ENCODE measurements around the gene FDXACB1. TPM values are rescaled to one million over a fixed set of nuclear protein-coding genes. Genes with fewer than 3 reads are reported as not detected.

Gene FDXACB1, protein sequence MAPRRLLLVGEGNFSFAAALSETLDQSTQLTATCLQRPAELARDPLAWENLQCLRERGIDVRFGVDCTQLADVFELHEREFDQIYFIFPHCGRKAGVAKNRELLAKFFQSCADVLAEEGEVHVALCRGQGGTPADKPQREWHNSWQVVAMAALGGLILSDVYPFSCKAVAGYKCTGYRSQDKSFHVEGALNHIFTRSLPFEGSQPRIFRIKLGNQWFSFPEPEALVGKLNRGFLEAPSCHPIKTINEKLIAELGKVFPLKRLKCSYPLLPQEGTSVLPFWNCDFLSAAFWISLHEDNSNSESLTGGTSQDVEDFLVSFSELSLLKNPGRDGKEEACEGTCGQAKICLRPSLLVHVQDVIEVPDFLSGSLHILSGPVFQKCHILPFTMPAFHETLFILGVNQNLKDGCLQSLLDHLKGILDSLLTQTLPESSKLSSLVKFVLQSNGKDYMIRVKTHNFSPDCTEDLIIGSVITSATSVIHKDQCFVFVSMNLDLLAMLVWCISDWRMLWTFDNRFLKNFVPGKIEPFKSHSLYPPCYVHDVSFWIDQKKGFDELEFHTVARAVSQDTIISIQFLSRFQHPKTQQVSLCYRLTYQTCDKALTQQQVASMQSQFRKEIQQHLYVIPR
- 7.9 and 9.4 TPM in 2 replicates for total RNA-seq

DNA sequence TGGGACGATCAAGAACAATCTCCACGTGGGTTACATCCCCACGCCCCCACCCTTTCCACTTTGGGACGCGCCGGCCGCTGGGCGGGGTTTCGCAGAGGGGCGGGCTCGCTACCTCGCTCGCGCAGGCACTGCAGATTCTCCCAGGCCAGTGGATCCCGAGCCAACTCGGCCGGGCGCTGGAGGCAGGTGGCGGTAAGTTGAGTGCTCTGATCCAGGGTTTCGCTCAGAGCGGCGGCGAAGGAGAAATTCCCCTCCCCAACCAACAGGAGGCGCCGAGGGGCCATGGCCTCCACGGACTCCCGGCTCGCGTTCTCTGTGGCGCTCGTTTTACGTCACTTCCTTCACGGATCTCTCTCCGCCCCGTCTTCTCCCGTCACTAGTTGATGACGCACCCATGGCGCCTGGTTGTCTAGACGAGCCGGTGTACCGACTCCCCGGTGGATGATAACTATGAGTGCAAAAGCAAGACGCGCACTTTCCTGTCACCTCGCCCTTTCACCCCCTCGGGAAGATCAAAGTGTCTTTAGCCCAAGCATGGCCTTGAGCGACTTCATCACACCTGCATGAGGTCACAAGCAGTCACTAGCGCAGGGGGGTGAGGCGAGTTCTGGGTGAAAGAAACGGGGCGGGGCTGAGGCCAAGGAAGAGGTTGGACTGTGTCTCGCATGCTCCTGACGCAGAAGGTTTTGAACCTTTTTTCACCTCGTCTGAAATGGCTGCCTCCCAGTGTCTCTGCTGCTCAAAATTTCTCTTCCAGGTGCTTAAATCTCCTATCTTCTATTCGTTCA is at the start of gene FDXACB1, which contains the start of gene CFAP68:
Gene FDXACB1 (minus strand): TSS at position 317 of the 788 bp plus-strand sequence. CDS start 33 bp downstream, at position 284.
Gene CFAP68 (plus strand): TSS at position 693 of the 788 bp plus-strand sequence. CDS start 20 bp downstream, at position 713.
- Mint-ChIP-seq H3K27ac (peak within 1 kb of the TSS; percentile 100), H3K36me3 (ENCODE audit: low read depth) (peaks cover 14% of the 10 kb centered on the region), H3K4me3 (peak within 1 kb of the TSS; percentile 94), H3K9me3 (no peaks in the 10 kb centered on the region), H3K4me1 (ENCODE audit: low read depth) (peaks cover 26% of the 10 kb centered on the region), H3K27me3 (ENCODE audit: insufficient read depth) (peaks cover 2% of the 10 kb centered on the region)
- DNase-seq (ENCODE audit: low spot score) = peak; percentile 92
- intact Hi-C loops (cut with micrococcal nuclease) = loop anchor here (1.0 to 10.0 kb wide), 13 partner anchors 8 to 1893 kb away; partner anchors contain the start of genes ALG9, BCO2, DLAT and NKAPD1

DNA sequence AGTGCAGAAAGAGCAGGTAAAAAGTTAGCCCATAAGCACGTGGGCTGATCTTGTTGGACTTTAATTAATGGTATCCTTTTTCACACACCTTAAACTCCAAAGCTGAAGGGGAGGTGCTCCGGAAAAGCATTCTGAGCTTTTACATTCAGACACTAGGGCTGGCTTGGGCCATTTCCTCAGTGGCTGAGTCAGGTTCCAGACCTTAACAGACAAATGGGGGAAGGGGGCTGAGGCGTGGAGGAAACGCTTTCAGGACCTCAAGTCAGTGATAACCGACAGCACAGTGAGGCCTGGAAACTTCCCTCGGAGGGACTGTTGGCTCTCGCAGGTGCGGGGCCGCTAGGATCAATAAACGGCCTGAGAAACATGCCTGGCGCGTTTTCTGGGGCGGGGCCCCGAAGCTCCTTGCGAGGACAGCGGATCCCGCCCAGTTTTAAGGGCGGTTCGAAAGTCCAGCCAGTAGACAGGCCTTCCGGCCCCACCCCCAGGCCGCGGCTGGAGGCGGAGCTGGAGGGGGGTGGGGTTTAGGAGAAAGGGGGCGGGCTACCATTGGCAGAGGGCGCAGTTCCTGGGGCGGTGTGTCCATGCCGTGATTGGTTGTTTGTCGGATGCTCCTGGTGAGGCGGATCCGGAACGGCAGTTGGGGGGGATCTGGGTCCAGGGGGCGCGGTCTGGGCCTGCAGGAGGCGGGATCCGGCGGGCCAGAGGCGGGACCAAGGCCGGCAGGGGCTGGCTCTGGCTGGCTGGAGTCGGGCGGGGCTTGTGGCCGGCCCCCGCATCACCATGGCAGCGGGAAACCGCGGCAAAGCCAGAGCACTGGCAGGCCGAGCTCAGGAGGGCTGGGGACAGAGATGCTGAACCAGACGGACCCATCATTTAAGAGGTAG is 47.8 kb upstream of the FDXACB1 start:
- Mint-ChIP-seq H3K9me3 (no peaks in the 10 kb centered on the region), H3K4me3 (peak overlapping the region; percentile 82), H3K27me3 (ENCODE audit: insufficient read depth) (peaks cover 18% of the 10 kb centered on the region), H3K27ac (peak overlapping the region; percentile 89), H3K36me3 (ENCODE audit: low read depth) (no peaks in the 10 kb centered on the region), H3K4me1 (ENCODE audit: low read depth) (peaks cover 17% of the 10 kb centered on the region)
- peak; percentile 93 for DNase-seq (ENCODE audit: low spot score)
- intact Hi-C loops (cut with micrococcal nuclease) = loop anchor here (1.0 to 5.0 kb wide), 12 partner anchors 18 to 1386 kb away; partner anchors contain the start of genes ALG9, BCO2, CFAP68 and DLAT

DNA sequence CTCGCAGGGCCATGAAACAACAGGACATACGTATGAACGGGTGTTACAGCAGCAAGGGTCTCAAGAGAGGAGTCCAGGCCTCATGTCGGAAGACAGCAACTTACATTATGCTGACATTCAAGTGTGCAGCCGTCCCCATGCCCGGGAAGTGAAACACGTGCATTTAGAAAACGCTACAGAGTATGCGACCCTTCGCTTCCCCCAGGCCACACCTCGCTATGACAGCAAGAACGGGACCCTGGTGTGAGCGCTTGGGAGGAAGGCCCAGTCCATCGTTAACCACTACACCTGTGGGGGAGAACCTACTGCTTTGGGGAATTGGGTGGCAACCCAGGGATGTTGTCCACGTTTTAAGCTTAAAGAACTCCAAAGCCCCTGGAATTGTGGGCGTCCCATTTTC is 47.0 kb upstream of the FDXACB1 start:
- no peak for DNase-seq (ENCODE audit: low spot score)
- H3K27me3 Mint-ChIP-seq (ENCODE audit: insufficient read depth) = peaks cover 22% of the 10 kb centered on the region
- peak overlapping the region; percentile 68 for H3K4me3 Mint-ChIP-seq
- no peaks in the 10 kb centered on the region for H3K36me3 Mint-ChIP-seq (ENCODE audit: low read depth)
- intact Hi-C loops (cut with micrococcal nuclease) = loop anchor here (1.0 to 5.0 kb wide), 8 partner anchors 19 to 1386 kb away; partner anchors contain the start of genes ALG9, BCO2, CFAP68 and FDXACB1
- H3K9me3 Mint-ChIP-seq = no peaks in the 10 kb centered on the region
- peak overlapping the region; percentile 50 for H3K27ac Mint-ChIP-seq
- H3K4me1 Mint-ChIP-seq (ENCODE audit: low read depth) = peaks cover 17% of the 10 kb centered on the region

DNA sequence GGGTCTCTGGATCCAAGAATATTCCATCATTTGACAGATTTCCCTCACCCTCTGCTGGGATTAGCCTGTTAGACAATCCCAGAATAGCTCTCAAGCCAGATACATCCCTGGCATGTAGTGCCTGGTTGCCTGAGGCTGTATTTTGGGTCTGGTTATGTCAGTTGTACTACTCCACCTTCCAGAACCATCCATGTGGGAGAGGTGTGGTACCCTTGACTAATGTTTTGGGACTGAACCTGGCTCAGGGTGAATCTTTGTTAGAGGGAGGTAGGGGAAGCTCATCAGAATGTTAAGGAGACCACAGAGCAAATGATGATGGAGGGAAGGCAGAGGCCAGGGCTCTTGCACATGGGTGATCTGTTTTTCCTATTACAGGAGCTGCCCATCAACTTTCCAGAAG is 45.0 kb upstream of the FDXACB1 start:
- Mint-ChIP-seq H3K36me3 (ENCODE audit: low read depth) (no peaks in the 10 kb centered on the region), H3K27ac (no peak overlapping the region), H3K4me1 (ENCODE audit: low read depth) (peaks cover 17% of the 10 kb centered on the region), H3K9me3 (no peaks in the 10 kb centered on the region), H3K27me3 (ENCODE audit: insufficient read depth) (peaks cover 19% of the 10 kb centered on the region), H3K4me3 (no peak overlapping the region)
- intact Hi-C loops (cut with micrococcal nuclease) = no loop called here
- no peak for DNase-seq (ENCODE audit: low spot score)

DNA sequence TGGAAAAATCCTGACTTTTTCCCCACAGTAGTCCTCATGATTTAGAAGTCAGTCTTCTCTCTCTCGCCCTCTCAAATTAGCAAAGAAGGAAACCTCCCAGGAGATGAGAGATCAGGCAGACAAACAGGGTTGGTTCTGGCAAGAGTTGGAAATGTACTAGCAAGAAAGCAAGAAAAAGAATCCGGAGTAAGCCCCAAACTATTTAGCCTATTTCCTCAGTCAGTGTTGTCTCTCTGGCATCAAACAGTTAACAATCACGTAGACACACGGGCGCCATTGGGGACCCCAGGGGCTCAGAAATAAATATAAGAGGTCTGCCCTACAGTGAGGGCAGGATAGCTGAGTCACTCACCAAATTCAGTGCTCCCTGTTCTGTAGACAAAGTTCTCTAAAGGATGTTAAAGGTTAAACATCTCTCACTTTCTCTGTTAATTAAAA is 44.4 kb upstream of the FDXACB1 start:
- Mint-ChIP-seq H3K4me1 (ENCODE audit: low read depth) (peaks cover 17% of the 10 kb centered on the region), H3K27me3 (ENCODE audit: insufficient read depth) (peaks cover 19% of the 10 kb centered on the region), H3K27ac (no peak overlapping the region), H3K9me3 (no peaks in the 10 kb centered on the region), H3K36me3 (ENCODE audit: low read depth) (no peaks in the 10 kb centered on the region), H3K4me3 (no peak overlapping the region)
- intact Hi-C loops (cut with micrococcal nuclease) = no loop called here
- no peak for DNase-seq (ENCODE audit: low spot score)

DNA sequence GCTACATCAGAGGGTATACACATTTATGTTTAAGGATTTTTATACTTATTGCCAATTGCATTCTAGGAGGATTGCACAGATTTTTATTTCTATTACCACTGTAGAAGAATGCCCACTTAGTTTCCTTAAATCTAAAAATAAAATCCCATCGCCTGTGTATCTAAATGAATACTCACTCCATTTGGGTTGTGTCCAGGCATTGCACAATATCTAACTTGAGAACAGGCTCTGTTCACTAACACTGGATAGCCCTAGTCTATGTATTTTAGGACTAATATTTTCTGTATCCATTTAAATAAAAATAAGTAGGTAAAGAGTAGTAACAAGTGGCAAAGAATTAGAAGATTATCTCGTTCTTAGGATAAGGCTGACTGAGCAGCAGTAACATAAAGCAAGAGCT is 43.8 kb upstream of the FDXACB1 start:
- H3K36me3 Mint-ChIP-seq (ENCODE audit: low read depth) = no peaks in the 10 kb centered on the region
- H3K27ac Mint-ChIP-seq = no peak overlapping the region
- intact Hi-C loops (cut with micrococcal nuclease) = no loop called here
- peaks cover 19% of the 10 kb centered on the region for H3K27me3 Mint-ChIP-seq (ENCODE audit: insufficient read depth)
- H3K9me3 Mint-ChIP-seq = no peaks in the 10 kb centered on the region
- H3K4me1 Mint-ChIP-seq (ENCODE audit: low read depth) = peaks cover 17% of the 10 kb centered on the region
- DNase-seq (ENCODE audit: low spot score) = no peak
- no peak overlapping the region for H3K4me3 Mint-ChIP-seq

DNA sequence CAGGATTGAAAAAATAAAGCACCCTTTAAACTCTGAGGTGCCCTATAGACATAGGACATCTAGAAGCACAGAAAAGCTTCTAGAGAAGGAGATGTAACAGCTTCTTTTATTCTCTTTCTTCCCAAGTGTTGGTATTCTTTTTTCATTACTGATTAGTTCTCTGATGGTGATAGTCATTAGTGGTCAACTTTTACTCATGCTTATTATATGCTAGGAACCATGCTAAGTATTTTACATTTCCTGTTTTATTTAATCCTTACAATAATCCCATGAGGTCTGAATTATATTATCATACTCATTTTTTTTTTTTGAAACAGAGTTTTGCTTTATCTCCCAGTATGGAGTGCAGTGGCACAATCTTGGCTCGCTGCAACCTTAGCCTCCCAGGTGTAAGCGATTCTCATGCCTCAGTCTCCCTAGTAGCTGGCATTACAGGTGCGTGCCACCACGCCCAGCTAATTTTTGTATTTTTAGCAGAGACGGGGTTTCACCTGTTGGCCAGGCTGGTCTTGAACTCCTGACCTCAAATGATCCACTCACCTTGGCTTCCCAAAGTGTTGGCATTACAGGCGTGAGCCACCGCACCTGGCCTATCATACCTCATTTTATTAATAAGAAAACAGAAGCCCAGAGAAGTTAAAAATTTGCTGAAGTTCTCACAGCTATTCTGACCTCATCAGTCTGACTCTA is 42.7 kb upstream of the FDXACB1 start:
- H3K27ac Mint-ChIP-seq = no peak overlapping the region
- peaks cover 11% of the 10 kb centered on the region for H3K4me1 Mint-ChIP-seq (ENCODE audit: low read depth)
- no peaks in the 10 kb centered on the region for H3K9me3 Mint-ChIP-seq
- no peak for DNase-seq (ENCODE audit: low spot score)
- no peak overlapping the region for H3K4me3 Mint-ChIP-seq
- H3K36me3 Mint-ChIP-seq (ENCODE audit: low read depth) = no peaks in the 10 kb centered on the region
- intact Hi-C loops (cut with micrococcal nuclease) = loop anchor here (2.0 kb wide), 1 partner anchor 23 kb away; no protein-coding TSS in a partner anchor
- peaks cover 19% of the 10 kb centered on the region for H3K27me3 Mint-ChIP-seq (ENCODE audit: insufficient read depth)

DNA sequence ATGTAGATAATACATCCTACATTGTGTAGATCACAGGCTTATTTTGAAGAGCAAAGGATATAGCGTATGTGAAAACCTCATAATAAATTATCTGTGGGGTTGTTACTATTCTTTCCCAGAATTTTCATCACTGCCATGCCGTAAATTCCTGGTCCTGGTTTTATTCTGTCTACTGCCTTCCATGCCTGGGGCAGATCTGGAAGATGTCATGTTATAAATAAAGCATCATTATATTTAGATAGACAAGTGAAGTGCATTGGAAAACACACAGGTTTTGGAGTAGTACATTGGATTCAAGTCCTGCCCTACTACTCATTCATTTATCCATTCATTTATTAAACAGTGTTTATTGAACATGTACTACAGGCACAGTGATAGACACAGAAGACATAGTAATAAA is 41.9 kb upstream of the FDXACB1 start:
- peaks cover 25% of the 10 kb centered on the region for H3K27me3 Mint-ChIP-seq (ENCODE audit: insufficient read depth)

DNA sequence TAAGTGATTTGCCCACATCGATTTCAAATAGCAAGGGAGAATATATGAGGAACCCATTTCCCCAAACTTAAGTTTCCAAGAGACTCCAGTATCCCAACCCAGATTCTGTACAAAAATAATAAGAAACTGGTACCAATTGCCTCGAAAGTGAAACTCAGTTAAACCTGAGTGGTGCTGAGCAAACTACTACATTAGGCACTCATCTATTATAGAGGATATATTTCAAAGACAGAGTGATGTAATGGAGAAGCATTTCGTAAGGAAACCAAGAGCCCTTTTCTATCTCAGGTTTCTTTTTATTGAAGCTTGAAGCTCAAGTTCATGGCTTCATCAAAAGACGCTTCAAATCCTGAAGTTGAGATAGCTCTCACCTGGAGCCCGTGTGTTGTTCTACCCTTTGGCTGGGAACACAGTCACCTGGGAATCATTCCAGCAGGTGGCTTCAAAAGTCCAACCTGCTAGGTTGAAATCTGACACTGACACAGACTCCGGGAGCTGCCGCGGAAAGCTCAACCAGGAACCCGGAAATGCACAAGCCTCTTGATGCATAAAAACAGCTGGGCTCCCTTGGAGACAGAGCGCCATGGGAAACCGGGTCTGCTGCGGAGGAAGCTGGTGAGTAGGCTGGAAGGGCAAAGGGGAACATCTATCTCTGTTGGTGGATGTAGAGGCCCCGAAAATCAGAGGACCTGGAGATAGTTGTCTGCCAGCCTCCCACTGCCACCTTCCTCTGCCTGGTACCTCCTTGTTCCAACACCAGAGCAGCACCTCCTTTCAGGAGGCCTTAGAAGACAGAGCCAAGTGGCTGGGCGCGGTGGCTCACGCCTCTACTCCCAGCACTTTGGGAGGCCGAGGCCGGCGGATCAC is 39.7 kb upstream of the FDXACB1 start, which contains the start of gene C11orf52:
Gene C11orf52 (plus strand): TSS at position 524 of the 867 bp plus-strand sequence. CDS start 60 bp downstream, at position 584.
- intact Hi-C loops (cut with micrococcal nuclease) = no loop called here
- H3K36me3 Mint-ChIP-seq (ENCODE audit: low read depth) = no peaks in the 10 kb centered on the region
- no peaks in the 10 kb centered on the region for H3K9me3 Mint-ChIP-seq
- H3K4me1 Mint-ChIP-seq (ENCODE audit: low read depth) = no peaks in the 10 kb centered on the region
- H3K27me3 Mint-ChIP-seq (ENCODE audit: insufficient read depth) = peaks cover 36% of the 10 kb centered on the region
- DNase-seq (ENCODE audit: low spot score) = no peak
- H3K27ac Mint-ChIP-seq = no peak within 1 kb of the TSS
- no peak within 1 kb of the TSS for H3K4me3 Mint-ChIP-seq

More for the DNA sequence above, 41.9 kb upstream of the FDXACB1 start:
- H3K27ac Mint-ChIP-seq = no peak overlapping the region
- no peak overlapping the region for H3K4me3 Mint-ChIP-seq
- H3K36me3 Mint-ChIP-seq (ENCODE audit: low read depth) = no peaks in the 10 kb centered on the region
- DNase-seq (ENCODE audit: low spot score) = no peak
- no peaks in the 10 kb centered on the region for H3K9me3 Mint-ChIP-seq
- peaks cover 4% of the 10 kb centered on the region for H3K4me1 Mint-ChIP-seq (ENCODE audit: low read depth)
- intact Hi-C loops (cut with micrococcal nuclease) = loop anchor here (2.0 kb wide), 1 partner anchor 22 kb away; no protein-coding TSS in a partner anchor

DNA sequence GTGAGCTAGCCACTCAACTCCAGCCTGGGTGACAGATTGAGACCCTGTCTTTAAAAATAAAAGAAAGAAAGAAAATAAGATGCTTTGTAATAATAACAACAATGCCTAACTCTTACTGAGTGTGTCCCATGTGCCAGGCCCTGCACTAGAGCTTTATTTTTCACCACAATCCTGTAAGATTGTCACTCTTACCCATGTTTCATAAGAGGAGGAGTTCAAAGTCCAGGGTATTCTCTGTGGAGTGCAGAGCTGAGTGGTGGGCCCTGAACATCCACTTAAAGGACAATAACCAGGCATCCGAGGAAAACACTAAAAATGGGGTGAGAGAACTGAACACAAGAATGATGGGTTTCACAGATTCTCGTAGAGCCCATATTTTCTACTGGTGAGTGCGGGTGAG is 38.8 kb upstream of the FDXACB1 start:
- Mint-ChIP-seq H3K9me3 (no peaks in the 10 kb centered on the region), H3K27me3 (ENCODE audit: insufficient read depth) (peaks cover 34% of the 10 kb centered on the region), H3K36me3 (ENCODE audit: low read depth) (no peaks in the 10 kb centered on the region), H3K4me3 (no peak overlapping the region), H3K4me1 (ENCODE audit: low read depth) (no peaks in the 10 kb centered on the region), H3K27ac (no peak overlapping the region)
- intact Hi-C loops (cut with micrococcal nuclease) = no loop called here
- DNase-seq (ENCODE audit: low spot score) = no peak

All from activated T-helper 1 cell treated with anti-CD3 and anti-CD28 coated beads, Interleukin-12 subunit alpha, Interleukin-12 subunit beta, Interleukin-2, Interleukin-4 antibody, amounts not matched to agents 30 ng/mL and 10 ng/mL and 1 ng/mL, durations not matched to agents 14 hours and 24 hours and 36 hours (primary cell).